KBM-7 (cell line): ENCODE data around the gene MT1E.
"Not testable (repeated sequence)": the region's sequence is repeated elsewhere in the genome, so short reads cannot be mapped to it uniquely, and the experiment has no call there.

Experiments used
- DNase-seq: peaks from one replicate; pipeline ENCODE4 v3.0.0-alpha.2; 2015
- in situ Hi-C: fragments of 300-500 bp; cut with MboI; formaldehyde crosslinking; loops from 2 replicates; pipeline ENCODE4 v1.14.3; 2020; ENCODE audit warnings: low sequenced_read_pairs, low pct_unique_long_range_greater_than_20kb, mixed read lengths

MT1E gene

DNA sequence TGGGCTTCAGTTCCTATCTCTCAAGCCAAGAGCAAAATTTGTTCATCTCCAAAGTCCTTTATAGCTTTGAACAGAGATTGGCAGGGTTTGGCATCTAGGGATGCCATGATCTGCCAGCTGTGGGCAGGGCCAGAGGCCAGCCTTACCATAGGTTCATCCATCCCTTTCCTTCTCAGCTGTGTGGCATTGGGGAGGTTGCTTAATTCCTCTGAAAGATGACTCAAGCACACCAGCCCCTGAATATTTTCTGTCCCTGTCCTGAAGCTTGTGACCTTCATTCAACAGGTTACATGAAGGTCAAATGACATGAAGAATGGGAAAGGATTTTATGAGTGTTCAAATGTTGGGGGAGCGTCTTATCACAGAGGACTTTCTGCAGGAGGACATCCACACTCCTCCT, 38.9 kb downstream of the MT1E start:
- in situ Hi-C loops: no loop called here
- no peak for DNase-seq

GRCh38 chr16:56665286-56666261, 40.0 kb downstream of the MT1E start:
- in situ Hi-C loops, DNase-seq: not testable (repeated sequence)

- no peak for DNase-seq
- in situ Hi-C loops: no loop called here
These were observed 42.3 kb downstream of the MT1E start, which contains the start of gene MT1G for GRCh38 chr16:56667581-56668571. TSS of gene MT1G (minus strand) at chr16:56668065. CDS start at chr16:56667993, 72 bp downstream.

DNA sequence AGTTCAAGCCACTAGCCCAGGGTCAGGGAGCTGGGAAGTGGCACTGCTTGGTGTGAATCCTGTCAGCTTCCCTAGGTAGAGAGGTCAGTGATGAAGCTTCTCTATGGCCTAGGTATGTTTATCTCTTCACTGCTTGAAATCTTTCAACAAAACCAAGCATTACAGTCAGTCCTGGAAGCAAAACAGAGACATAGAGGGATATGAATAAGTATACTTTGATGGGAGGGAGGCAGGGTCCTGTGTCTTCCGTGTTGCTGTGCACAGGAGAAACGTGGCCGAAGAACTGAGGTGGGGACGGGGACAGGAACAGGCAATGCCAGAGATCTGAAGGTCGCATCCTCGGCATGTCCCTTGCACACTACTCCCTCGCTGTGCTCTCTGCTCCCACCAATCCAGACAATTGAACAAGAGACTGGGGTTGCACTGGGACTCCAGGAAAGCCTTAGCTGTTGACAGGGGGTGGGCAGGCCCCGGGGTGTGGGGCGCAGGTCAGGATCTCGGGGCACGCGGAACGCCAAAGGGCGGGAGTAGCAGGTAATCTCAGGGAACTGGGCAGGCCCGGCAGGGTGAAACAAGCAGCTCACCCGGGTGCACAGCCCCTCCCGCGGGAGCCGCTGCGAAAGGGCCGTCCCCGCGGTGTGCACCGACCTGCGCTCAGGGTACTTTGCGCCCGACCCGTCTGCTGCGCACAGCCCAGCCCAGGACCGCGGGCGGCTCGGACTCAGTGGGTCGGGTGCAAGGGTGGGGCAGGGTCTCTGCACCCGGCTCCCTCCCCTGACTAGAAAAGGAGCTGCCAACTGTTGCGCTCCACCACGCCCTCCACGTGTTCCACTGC, 43.6 kb downstream of the MT1E start, which contains the start of gene MT1H:
TSS of gene MT1H (plus strand) at position 810 of the 835 bp plus-strand sequence. CDS start 71 bp downstream, outside the sequence.
- DNase-seq: no peak
- in situ Hi-C loops: no loop called here

GRCh38 chr16:56669840-56670619, 44.4 kb downstream of the MT1E start:
- no peak for DNase-seq
- in situ Hi-C loops: no loop called here

- DNase-seq: no peak
- in situ Hi-C loops: no loop called here
These were observed 45.0 kb downstream of the MT1E start for GRCh38 chr16:56670620-56670934.

- DNase-seq, in situ Hi-C loops: not testable (repeated sequence)
These were observed 46.1 kb downstream of the MT1E start for GRCh38 chr16:56671691-56672090.

DNA sequence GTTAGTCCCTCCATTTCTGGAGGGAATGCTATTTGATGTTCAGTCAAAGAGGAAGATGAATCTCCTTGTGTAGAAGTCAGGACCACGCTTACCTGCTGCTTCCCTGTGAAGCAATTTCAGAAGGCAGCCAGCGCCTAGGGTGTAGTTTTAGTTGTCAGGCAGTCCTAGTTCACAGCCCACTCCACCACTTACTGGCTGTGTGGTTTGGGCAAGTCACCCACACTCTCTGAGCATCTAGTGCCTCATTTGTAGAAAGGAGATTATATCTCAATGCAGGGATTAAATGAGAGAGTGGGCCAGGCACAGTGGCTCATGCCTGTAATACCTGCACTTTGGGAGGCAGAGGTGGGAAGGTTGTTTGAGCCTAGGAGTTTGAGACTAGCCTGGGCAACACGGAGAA, 46.6 kb downstream of the MT1E start:
- DNase-seq, in situ Hi-C loops: not testable (repeated sequence)

- in situ Hi-C loops: no loop called here
- no peak for DNase-seq
These were observed 47.4 kb downstream of the MT1E start for GRCh38 chr16:56672761-56673536.

DNA sequence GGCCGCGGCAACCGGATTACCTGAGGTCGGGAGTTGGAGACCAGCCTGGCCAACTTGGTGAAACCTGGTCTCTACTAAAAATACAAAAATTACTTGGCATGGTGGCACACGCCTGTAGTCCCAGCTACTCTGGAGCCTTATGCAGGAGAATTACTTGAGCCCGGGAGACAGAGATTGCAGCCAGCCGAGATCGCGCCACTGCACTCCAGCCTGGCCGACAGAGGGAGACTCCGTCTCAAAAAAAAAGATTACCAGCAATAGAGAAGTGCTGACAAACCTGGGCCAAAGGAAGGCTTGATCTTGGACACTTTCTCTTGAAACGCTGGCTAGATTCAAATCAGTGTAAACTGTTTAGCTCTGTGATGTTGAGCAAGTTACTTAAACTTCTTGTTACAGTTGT, 48.3 kb downstream of the MT1E start:
- peak; percentile 88 for DNase-seq
- in situ Hi-C loops: no loop called here

- DNase-seq, in situ Hi-C loops: not testable (repeated sequence)
These were observed 49.0 kb downstream of the MT1E start for GRCh38 chr16:56674570-56674969.

DNA sequence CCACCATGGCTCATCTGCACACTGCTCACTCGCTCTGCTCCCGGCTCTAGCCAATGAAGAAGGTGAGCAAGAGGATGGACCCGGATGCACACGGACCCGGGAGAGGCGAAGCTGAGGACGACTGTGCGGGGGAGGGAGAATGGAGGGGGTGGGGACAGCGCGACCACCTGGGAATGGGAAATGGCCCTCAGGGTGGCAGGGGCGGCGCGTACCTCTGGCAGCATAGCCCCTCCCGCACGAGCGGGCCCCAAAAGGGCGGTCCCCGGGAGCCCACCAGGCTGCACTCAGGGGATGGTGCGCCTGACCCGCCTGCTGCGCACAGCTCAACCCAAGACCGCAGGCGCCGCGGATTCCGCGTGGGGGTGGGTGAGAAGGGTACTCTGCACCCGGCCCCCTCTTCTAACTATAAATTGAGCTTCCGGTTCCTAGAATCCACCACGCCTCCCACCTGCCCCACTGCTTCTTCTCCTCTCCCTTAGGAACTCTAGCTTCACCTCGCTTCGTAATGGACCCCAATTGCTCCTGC, 50.2 kb downstream of the MT1E start:
- peak; percentile 76 for DNase-seq
- in situ Hi-C loops: no loop called here
